NT2/D1 (cell line): ENCODE results near the gene AFDN.

ENCODE experiments used
- YY1 ChIP-seq: IDR thresholded peaks from 2 replicates; pipeline ENCODE4 v1.6.1; 2011; ENCODE audit not compliant: insufficient read length, insufficient read depth
- ZNF274 ChIP-seq: IDR thresholded peaks from 2 replicates; pipeline ENCODE4 v1.6.1; 2011; ENCODE audit warnings: mild to moderate bottlenecking, low read depth, low read length

DNA sequence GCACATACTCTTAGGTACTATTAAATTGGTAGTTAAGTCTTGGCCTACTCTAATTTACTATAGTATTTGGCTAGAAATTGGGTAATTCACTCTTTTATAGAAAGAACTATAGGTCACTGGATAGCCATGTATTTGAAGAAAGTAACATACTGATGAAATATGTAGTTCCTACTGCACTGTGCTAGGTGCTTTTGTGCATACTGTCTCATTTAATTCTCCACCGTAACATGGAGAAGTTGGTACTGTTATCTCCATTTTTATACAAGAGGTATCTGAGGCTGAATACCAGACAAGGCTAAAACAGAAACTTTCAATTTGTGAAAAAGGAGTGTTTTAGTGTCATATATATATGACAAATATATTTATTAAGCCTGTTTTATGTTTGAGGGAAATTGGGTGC, 29.8 kb downstream of the AFDN start:
- TF ChIP-seq YY1 (no peak), ZNF274 (no peak)
